ENCODE data around the gene ACTG2. TPM values are rescaled to one million over a fixed set of nuclear protein-coding genes. Genes with fewer than 3 reads are reported as not detected.

ACTG2 gene
- polyA plus RNA-seq, 1 donor (not counting 4 experiments of a cell fraction or from before 2014, with no cell fraction given) = not detected

DNA sequence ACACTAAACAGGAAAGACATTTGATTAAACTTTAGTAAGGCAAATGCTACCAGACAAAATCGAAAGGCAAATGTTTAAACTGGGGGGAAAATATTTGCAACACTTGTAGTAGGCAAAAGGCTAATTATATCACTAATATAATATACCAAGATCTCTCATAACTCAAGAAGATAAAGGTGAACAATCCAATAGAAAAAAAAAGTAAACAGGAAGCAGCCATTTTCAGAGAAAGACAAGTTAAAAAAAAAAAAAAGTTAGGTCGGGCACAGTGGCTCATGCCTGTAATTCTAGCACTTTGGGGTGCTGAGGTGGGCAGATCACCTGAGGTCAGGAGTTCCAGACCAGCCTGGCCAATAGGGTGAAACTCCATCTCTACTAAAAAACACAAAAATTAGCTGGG is 4.4 kb upstream of the ACTG2 start:
- TF ChIP-seq, protein P1, sequence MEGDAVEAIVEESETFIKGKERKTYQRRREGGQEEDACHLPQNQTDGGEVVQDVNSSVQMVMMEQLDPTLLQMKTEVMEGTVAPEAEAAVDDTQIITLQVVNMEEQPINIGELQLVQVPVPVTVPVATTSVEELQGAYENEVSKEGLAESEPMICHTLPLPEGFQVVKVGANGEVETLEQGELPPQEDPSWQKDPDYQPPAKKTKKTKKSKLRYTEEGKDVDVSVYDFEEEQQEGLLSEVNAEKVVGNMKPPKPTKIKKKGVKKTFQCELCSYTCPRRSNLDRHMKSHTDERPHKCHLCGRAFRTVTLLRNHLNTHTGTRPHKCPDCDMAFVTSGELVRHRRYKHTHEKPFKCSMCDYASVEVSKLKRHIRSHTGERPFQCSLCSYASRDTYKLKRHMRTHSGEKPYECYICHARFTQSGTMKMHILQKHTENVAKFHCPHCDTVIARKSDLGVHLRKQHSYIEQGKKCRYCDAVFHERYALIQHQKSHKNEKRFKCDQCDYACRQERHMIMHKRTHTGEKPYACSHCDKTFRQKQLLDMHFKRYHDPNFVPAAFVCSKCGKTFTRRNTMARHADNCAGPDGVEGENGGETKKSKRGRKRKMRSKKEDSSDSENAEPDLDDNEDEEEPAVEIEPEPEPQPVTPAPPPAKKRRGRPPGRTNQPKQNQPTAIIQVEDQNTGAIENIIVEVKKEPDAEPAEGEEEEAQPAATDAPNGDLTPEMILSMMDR (optimal IDR thresholded peaks at IDR 0.05 in 1 of 3, IDR thresholded peaks at IDR 0.05 in 1 of 3, conservative IDR thresholded peaks at IDR 0.05 in 1 of 3; ENCODE audit: extremely low read depth in 1 of 3, insufficient read depth in 2 of 3, low read length in 3 of 3) = no peak
- no peak for TF ChIP-seq EZH2 (IDR thresholded peaks at IDR 0.05; ENCODE audit: low read length)
- Histone ChIP-seq H3K4me1 (ENCODE audit: control insufficient read depth, extremely low read depth, insufficient read depth, low read length) (peaks cover 5% of the 10 kb centered on the region), H2AFZ (ENCODE audit: control insufficient read depth, low read length) (no peak overlapping the region), H4K20me1 (ENCODE audit: control insufficient read depth, extremely low read depth, insufficient read depth, low read length) (no peaks in the 10 kb centered on the region), H3K79me2 (ENCODE audit: control insufficient read depth, insufficient read depth, low read length) (no peaks in the 10 kb centered on the region), H3K4me3 (ENCODE audit: control insufficient read depth in 2 of 3, extremely low read depth in 1 of 3, insufficient read depth in 2 of 3, low read depth in 1 of 3, low read length in 3 of 3) (no peak overlapping the region), H3K36me3 (ENCODE audit: control insufficient read depth in 2 of 2, extremely low read depth in 1 of 2, insufficient read depth in 2 of 2, low read length in 2 of 2) (no peaks in the 10 kb centered on the region), H3K27me3 (ENCODE audit: control insufficient read depth, extremely low read depth, insufficient read depth, low read length) (no peaks in the 10 kb centered on the region), H3K9me3 (ENCODE audit: control insufficient read depth, low read depth, low read length) (no peaks in the 10 kb centered on the region), H3K9ac (ENCODE audit: control insufficient read depth, extremely low read depth, insufficient read depth, low read length) (no peak overlapping the region), H3K27ac (ENCODE audit: control insufficient read depth, insufficient read depth, low read length) (no peak overlapping the region), H3K9me1 (ENCODE audit: control insufficient read depth, extremely low read depth, insufficient read depth, low read length) (no peaks in the 10 kb centered on the region), H3K4me2 (ENCODE audit: control insufficient read depth, extremely low read depth, insufficient read depth, low read depth, low read length) (no peak overlapping the region)
- dilution Hi-C loops (cut with MboI; ENCODE audit: extremely low pct_ligation_motif_present, low sequenced_read_pairs) = no loop called here
- DNase-seq (ENCODE audit: low read depth, low spot score) (no peak), FAIRE-seq (no peak)

DNA sequence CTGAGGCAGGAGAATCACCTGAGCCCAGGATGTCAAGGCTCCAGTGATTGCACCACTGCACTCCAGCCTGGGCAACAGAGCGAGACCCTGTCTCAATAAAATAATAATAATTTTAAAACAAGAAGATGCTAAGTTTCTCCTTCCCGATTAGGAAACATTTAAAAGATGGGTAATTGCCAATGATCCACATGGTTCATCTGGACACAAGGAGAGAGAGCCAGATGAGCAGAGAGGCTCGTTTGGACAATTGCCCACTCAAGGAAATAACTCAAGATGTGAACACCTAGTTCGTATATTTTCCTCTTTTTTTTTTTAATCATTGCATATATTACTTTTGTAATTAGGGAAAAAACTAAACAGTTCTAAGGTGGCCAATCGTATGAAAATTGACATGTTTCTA is 3.6 kb upstream of the ACTG2 start:
- TF ChIP-seq, protein P1 (optimal IDR thresholded peaks at IDR 0.05 in 1 of 3, IDR thresholded peaks at IDR 0.05 in 1 of 3, conservative IDR thresholded peaks at IDR 0.05 in 1 of 3; ENCODE audit: extremely low read depth in 1 of 3, insufficient read depth in 2 of 3, low read length in 3 of 3) = no peak
- TF ChIP-seq EZH2 (IDR thresholded peaks at IDR 0.05; ENCODE audit: low read length) = no peak
- Histone ChIP-seq H3K9ac (ENCODE audit: control insufficient read depth, extremely low read depth, insufficient read depth, low read length) (no peak overlapping the region), H3K4me1 (ENCODE audit: control insufficient read depth, extremely low read depth, insufficient read depth, low read length) (peaks cover 5% of the 10 kb centered on the region), H2AFZ (ENCODE audit: control insufficient read depth, low read length) (no peak overlapping the region), H4K20me1 (ENCODE audit: control insufficient read depth, extremely low read depth, insufficient read depth, low read length) (no peaks in the 10 kb centered on the region), H3K4me2 (ENCODE audit: control insufficient read depth, extremely low read depth, insufficient read depth, low read depth, low read length) (no peak overlapping the region), H3K4me3 (ENCODE audit: control insufficient read depth in 2 of 3, extremely low read depth in 1 of 3, insufficient read depth in 2 of 3, low read depth in 1 of 3, low read length in 3 of 3) (no peak overlapping the region), H3K27ac (ENCODE audit: control insufficient read depth, insufficient read depth, low read length) (no peak overlapping the region), H3K36me3 (ENCODE audit: control insufficient read depth in 2 of 2, extremely low read depth in 1 of 2, insufficient read depth in 2 of 2, low read length in 2 of 2) (no peaks in the 10 kb centered on the region), H3K79me2 (ENCODE audit: control insufficient read depth, insufficient read depth, low read length) (no peaks in the 10 kb centered on the region), H3K9me1 (ENCODE audit: control insufficient read depth, extremely low read depth, insufficient read depth, low read length) (no peaks in the 10 kb centered on the region), H3K27me3 (ENCODE audit: control insufficient read depth, extremely low read depth, insufficient read depth, low read length) (no peaks in the 10 kb centered on the region), H3K9me3 (ENCODE audit: control insufficient read depth, low read depth, low read length) (no peaks in the 10 kb centered on the region)
- FAIRE-seq (no peak), DNase-seq (ENCODE audit: low read depth, low spot score) (no peak)
- dilution Hi-C loops (cut with MboI; ENCODE audit: extremely low pct_ligation_motif_present, low sequenced_read_pairs) = no loop called here

All from keratinocyte (primary cell).